Measurements from ENCODE around the gene ZNF267. TPM values are rescaled to one million over a fixed set of nuclear protein-coding genes. Genes with fewer than 3 reads are reported as not detected.
A peak's percentile ranks its signal among the peaks of the same experiment; 100 is the strongest.

The ZNF267 gene
- total RNA-seq, 4 donors from 2014 or later: 7.7 to 13.2 (median 11.3) TPM

- no peaks in the 10 kb centered on the region for H3K36me3 ChIP-seq
- H3K4me1 ChIP-seq: peaks cover 69% of the 10 kb centered on the region
- no peak for DNase-seq (ENCODE audit: low spot score in 2 of 2)
- no peaks in the 10 kb centered on the region for H3K9me3 ChIP-seq
- no peak overlapping the region for H3K4me3 ChIP-seq
- WGBS: 69% methylated on average over 4 of the region's 4 CpGs
- H3K27me3 ChIP-seq: no peaks in the 10 kb centered on the region
- TF ChIP-seq POLR2A (IDR thresholded peaks at IDR 0.05) (no peak), CTCF (IDR thresholded peaks at IDR 0.05) (no peak), POLR2AphosphoS5 (IDR thresholded peaks at IDR 0.05) (no peak)
- H3K27ac ChIP-seq: peak overlapping the region; percentile 24
These were observed 2.4 kb downstream of the ZNF267 start for GRCh38 chr16:31875928-31876547.

GRCh38 chr16:31876951-31877828 is 3.6 kb downstream of the ZNF267 start:
- DNase-seq (ENCODE audit: low spot score in 2 of 2): no peak
- Histone ChIP-seq H3K27me3 (no peaks in the 10 kb centered on the region), H3K4me1 (peaks cover 72% of the 10 kb centered on the region), H3K36me3 (no peaks in the 10 kb centered on the region), H3K9me3 (no peaks in the 10 kb centered on the region), H3K4me3 (no peak overlapping the region), H3K27ac (peak overlapping the region; percentile 67)
- WGBS: 25% methylated on average over 5 of the region's 5 CpGs
- TF ChIP-seq EP300 (IDR thresholded peaks at IDR 0.05) (no peak), CTCF (IDR thresholded peaks at IDR 0.05) (no peak), POLR2AphosphoS5 (IDR thresholded peaks at IDR 0.05) (no peak), POLR2A (IDR thresholded peaks at IDR 0.05) (no peak)

GRCh38 chr16:31877876-31878642 is 4.5 kb downstream of the ZNF267 start:
- TF ChIP-seq CTCF (IDR thresholded peaks at IDR 0.05): no peak
- no peak for TF ChIP-seq POLR2A (IDR thresholded peaks at IDR 0.05)
- no peak for TF ChIP-seq EP300 (IDR thresholded peaks at IDR 0.05)
- TF ChIP-seq POLR2AphosphoS5 (IDR thresholded peaks at IDR 0.05): no peak
- H3K27ac ChIP-seq: peak overlapping the region; percentile 22
- WGBS: 85% methylated on average over 8 of the region's 9 CpGs
- no peak overlapping the region for H3K4me3 ChIP-seq
- no peak for DNase-seq (ENCODE audit: low spot score in 2 of 2)
- peaks cover 69% of the 10 kb centered on the region for H3K4me1 ChIP-seq
- H3K9me3 ChIP-seq: no peaks in the 10 kb centered on the region
- H3K36me3 ChIP-seq: no peaks in the 10 kb centered on the region
- no peaks in the 10 kb centered on the region for H3K27me3 ChIP-seq

GRCh38 chr16:31879937-31880321 is 6.3 kb downstream of the ZNF267 start:
- H3K4me1 ChIP-seq: peaks cover 61% of the 10 kb centered on the region
- no peak for TF ChIP-seq EP300 (IDR thresholded peaks at IDR 0.05)
- no peak for TF ChIP-seq POLR2A (IDR thresholded peaks at IDR 0.05)
- no peak for TF ChIP-seq POLR2AphosphoS5 (IDR thresholded peaks at IDR 0.05)
- TF ChIP-seq CTCF (IDR thresholded peaks at IDR 0.05): no peak

More at GRCh38 chr16:31879937-31880321, 6.3 kb downstream of the ZNF267 start:
- 47% methylated on average over 1 of the region's 1 CpG for WGBS
- Histone ChIP-seq H3K4me3 (no peak overlapping the region), H3K9me3 (no peaks in the 10 kb centered on the region), H3K36me3 (peaks cover 6% of the 10 kb centered on the region), H3K27me3 (no peaks in the 10 kb centered on the region), H3K27ac (peak overlapping the region; percentile 19)
- no peak for DNase-seq (ENCODE audit: low spot score in 2 of 2)
